ENCODE data around the gene HMCN2.

The HMCN2 gene

GRCh38 chr9:130380920-130381469 is 115.4 kb downstream of the HMCN2 start:
- DNase-seq (ENCODE audit: low read depth): no peak
- TF ChIP-seq CTCF (IDR thresholded peaks at IDR 0.05; ENCODE audit: control insufficient read depth, insufficient read depth, low read depth, low read length, missing control alignments): no peak
- H3K4me3 ChIP-seq (ENCODE audit: control insufficient read depth, low read depth, low read length): no peak overlapping the region

GRCh38 chr9:130381660-130382059 is 116.1 kb downstream of the HMCN2 start:
- DNase-seq (ENCODE audit: low read depth): no peak
- H3K4me3 ChIP-seq (ENCODE audit: control insufficient read depth, low read depth, low read length): no peak overlapping the region
- no peak for TF ChIP-seq CTCF (IDR thresholded peaks at IDR 0.05; ENCODE audit: control insufficient read depth, insufficient read depth, low read depth, low read length, missing control alignments)

- DNase-seq (ENCODE audit: low read depth): no peak
- TF ChIP-seq CTCF (IDR thresholded peaks at IDR 0.05; ENCODE audit: control insufficient read depth, insufficient read depth, low read depth, low read length, missing control alignments): no peak
- no peak overlapping the region for H3K4me3 ChIP-seq (ENCODE audit: control insufficient read depth, low read depth, low read length)
Observed at GRCh38 chr9:130382096-130382495, 116.5 kb downstream of the HMCN2 start.

- no peak overlapping the region for H3K4me3 ChIP-seq (ENCODE audit: control insufficient read depth, low read depth, low read length)
- DNase-seq (ENCODE audit: low read depth): no peak
- TF ChIP-seq CTCF (IDR thresholded peaks at IDR 0.05; ENCODE audit: control insufficient read depth, insufficient read depth, low read depth, low read length, missing control alignments): no peak
Observed at GRCh38 chr9:130382636-130383349, 117.2 kb downstream of the HMCN2 start.

- no peak overlapping the region for H3K4me3 ChIP-seq (ENCODE audit: control insufficient read depth, low read depth, low read length)
- DNase-seq (ENCODE audit: low read depth): no peak
- TF ChIP-seq CTCF (IDR thresholded peaks at IDR 0.05; ENCODE audit: control insufficient read depth, insufficient read depth, low read depth, low read length, missing control alignments): no peak
Observed at GRCh38 chr9:130383350-130383715, 117.8 kb downstream of the HMCN2 start.

- TF ChIP-seq CTCF (IDR thresholded peaks at IDR 0.05; ENCODE audit: control insufficient read depth, insufficient read depth, low read depth, low read length, missing control alignments): no peak
- DNase-seq (ENCODE audit: low read depth): no peak
- no peak overlapping the region for H3K4me3 ChIP-seq (ENCODE audit: control insufficient read depth, low read depth, low read length)
Observed at GRCh38 chr9:130383979-130384676, 118.6 kb downstream of the HMCN2 start.
